Neural cell (in vitro differentiated cells): Measurements from ENCODE around the gene ISG20. TPM values are rescaled to one million over a fixed set of nuclear protein-coding genes. Genes with fewer than 3 reads are reported as not detected.

ENCODE experiments used
- H2AFZ ChIP-seq: fragments of 200-600, 300-800 bp; sonication (generic), shearing (Covaris generic); 2 replicates; pipeline ENCODE4 v1.6.0; 2014; ENCODE audit warnings: low read depth, mild to moderate bottlenecking, antibody characterized with exemption, low read length, moderate library complexity
- H3F3A ChIP-seq: fragments of 200-600 bp; shearing (Covaris generic); 2 replicates; pipeline ENCODE4 v1.6.1; 2016; ENCODE audit warnings: mild to moderate bottlenecking, moderate library complexity, mixed read lengths, antibody characterized with exemption, low read length; ENCODE audit not compliant: insufficient read depth, poor library complexity, severe bottlenecking
- H3K27ac ChIP-seq: fragments of 200-600, 300-800 bp; sonication (generic), shearing (Covaris generic); 2 replicates; pipeline ENCODE4 v1.5.1; 2014; ENCODE audit warnings: mild to moderate bottlenecking, low read length, moderate library complexity
- H3K27me3 ChIP-seq: fragments of 300-800, 200-600 bp; sonication (generic), shearing (Covaris generic); 2 replicates; pipeline ENCODE4 v1.6.0; 2014; ENCODE audit warnings: mild to moderate bottlenecking, low read depth, low read length, moderate library complexity; ENCODE audit not compliant: insufficient read depth
- H3K36me3 ChIP-seq: fragments of 300-800, 200-600 bp; sonication (generic), shearing (Covaris generic); 2 replicates; pipeline ENCODE4 v1.5.1; 2014; ENCODE audit warnings: mild to moderate bottlenecking, antibody characterized with exemption, low read length, moderate library complexity; ENCODE audit not compliant: insufficient read depth
- H3K4me2 ChIP-seq: fragments of 300-800, 200-600 bp; sonication (generic), shearing (Covaris generic); 2 replicates; pipeline ENCODE4 v1.6.0; 2014; ENCODE audit warnings: mild to moderate bottlenecking, low read length
- H3K4me3 ChIP-seq: fragments of 300-800, 200-600 bp; sonication (generic), shearing (Covaris generic); 2 replicates; pipeline ENCODE4 v1.5.1; 2014; ENCODE audit warnings: mild to moderate bottlenecking, low read length, moderate library complexity
- H3K79me2 ChIP-seq: fragments of 200-600 bp; shearing (Covaris generic); replicated peaks from 2 replicates; pipeline ENCODE4 v1.6.0; 2014; ENCODE audit warnings: mild to moderate bottlenecking, low read length, moderate library complexity; ENCODE audit not compliant: insufficient read depth
- H3K9ac ChIP-seq: fragments of 300-800, 200-600 bp; sonication (generic), shearing (Covaris generic); 2 replicates; pipeline ENCODE4 v1.6.1; 2016; ENCODE audit warnings: mild to moderate bottlenecking, low read length, mixed read lengths
- H3K9me2 ChIP-seq: fragments of 200-600 bp; shearing (Covaris generic); 2 replicates; pipeline ENCODE4 v1.6.1; 2016; ENCODE audit warnings: mild to moderate bottlenecking, low read length, mixed read lengths; ENCODE audit not compliant: insufficient read depth
- H3K9me3 ChIP-seq: fragments of 200-600, 300-800 bp; sonication (generic), shearing (Covaris generic); 2 replicates; pipeline ENCODE4 v1.6.1; 2016; ENCODE audit warnings: mild to moderate bottlenecking, mixed run types, low read length, moderate library complexity, mixed read lengths
- H4K20me1 ChIP-seq: fragments of 200-600 bp; shearing (Covaris generic); 2 replicates; pipeline ENCODE4 v1.6.1; 2016; ENCODE audit warnings: mild to moderate bottlenecking, mixed run types; ENCODE audit not compliant: insufficient read depth
- EP300 ChIP-seq: fragments of 450-650 bp; conservative IDR thresholded peaks from 2 replicates; pipeline ENCODE4 v1.6.1; 2014; ENCODE audit warnings: antibody characterized with exemption, mild to moderate bottlenecking, moderate library complexity; ENCODE audit not compliant: poor library complexity, severe bottlenecking
- EZH2 ChIP-seq: fragments of 200-600, 300-800 bp; shearing (Covaris generic), sonication (generic); IDR thresholded peaks from 2 replicates; pipeline ENCODE4 v1.6.1; 2014; ENCODE audit warnings: antibody characterized with exemption, low read length, borderline replicate concordance, mild to moderate bottlenecking; ENCODE audit not compliant: insufficient read depth, poor library complexity, severe bottlenecking
- MXI1 ChIP-seq: fragments of 450-650 bp; conservative IDR thresholded peaks from 2 replicates; pipeline ENCODE4 v1.6.1; 2014; ENCODE audit warnings: antibody characterized with exemption, mild to moderate bottlenecking; ENCODE audit not compliant: poor library complexity, severe bottlenecking
- POLR2AphosphoS5 ChIP-seq: IDR thresholded peaks from 2 replicates; pipeline ENCODE4 v1.6.1; 2012
- RAD21 ChIP-seq: fragments of 450-650 bp; conservative IDR thresholded peaks from 2 replicates; pipeline ENCODE4 v1.6.1; 2014; ENCODE audit warnings: antibody characterized with exemption, mild to moderate bottlenecking, moderate library complexity
- SMC3 ChIP-seq: fragments of 450-650 bp; conservative IDR thresholded peaks from 2 replicates; pipeline ENCODE4 v1.6.1; 2014; ENCODE audit warnings: antibody characterized with exemption, mild to moderate bottlenecking, moderate library complexity; ENCODE audit not compliant: poor library complexity
- TAF1 ChIP-seq: IDR thresholded peaks from 2 replicates; pipeline ENCODE4 v1.6.1; 2012; ENCODE audit warnings: low read depth
- polyA plus RNA-seq: library from polyadenylated mRNA; depleted of rRNA; stranded (reverse); fragments of >200 nt; gene quantifications from 2 replicates; pipeline ENCODE4 v1.2.3, GENCODE V29; 2014
- TF ChIP-seq, protein P1 (sequence below): IDR thresholded peaks from 2 replicates; pipeline ENCODE4 v1.6.1; 2012; ENCODE audit warnings: borderline replicate concordance
- TF ChIP-seq, protein P2 (sequence below): fragments of 450-650 bp; IDR thresholded peaks from 2 replicates; pipeline ENCODE4 v1.5.1; 2014; ENCODE audit warnings: antibody characterized with exemption, mild to moderate bottlenecking, moderate library complexity; ENCODE audit not compliant: poor library complexity, severe bottlenecking

ISG20 gene
- polyA plus RNA-seq, 1 donor from 2014 or later = 0.88 TPM

DNA sequence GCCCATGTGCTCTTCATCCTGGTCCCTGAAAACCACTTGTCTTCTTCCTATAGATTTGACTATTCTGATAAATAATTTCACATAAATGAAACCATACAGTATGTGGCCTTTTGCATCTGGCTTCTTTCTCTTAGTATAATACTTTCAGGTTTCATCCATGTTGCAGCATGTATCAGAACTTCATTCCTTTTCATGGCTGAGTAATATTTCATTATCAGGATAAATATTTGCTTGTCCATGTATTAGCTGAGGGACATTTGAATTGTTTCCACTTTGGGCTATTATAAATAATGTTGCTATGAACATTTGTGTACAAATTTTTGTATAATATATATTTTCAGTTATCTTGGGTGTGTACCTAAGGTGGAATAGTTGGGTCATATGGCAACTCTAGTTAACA is 47.4 kb upstream of the ISG20 start:
- no peaks in the 10 kb centered on the region for H3K79me2 ChIP-seq

GRCh38 chr15:88603885-88604284 is 34.9 kb upstream of the ISG20 start:
- no peaks in the 10 kb centered on the region for H4K20me1 ChIP-seq
- H3K4me2 ChIP-seq = peak overlapping the region; percentile 73
- H2AFZ ChIP-seq = peak overlapping the region; percentile 73
- TF ChIP-seq SMC3 (peak; percentile 20), RAD21 (no peak), MXI1 (no peak)
- TF ChIP-seq, protein P1, sequence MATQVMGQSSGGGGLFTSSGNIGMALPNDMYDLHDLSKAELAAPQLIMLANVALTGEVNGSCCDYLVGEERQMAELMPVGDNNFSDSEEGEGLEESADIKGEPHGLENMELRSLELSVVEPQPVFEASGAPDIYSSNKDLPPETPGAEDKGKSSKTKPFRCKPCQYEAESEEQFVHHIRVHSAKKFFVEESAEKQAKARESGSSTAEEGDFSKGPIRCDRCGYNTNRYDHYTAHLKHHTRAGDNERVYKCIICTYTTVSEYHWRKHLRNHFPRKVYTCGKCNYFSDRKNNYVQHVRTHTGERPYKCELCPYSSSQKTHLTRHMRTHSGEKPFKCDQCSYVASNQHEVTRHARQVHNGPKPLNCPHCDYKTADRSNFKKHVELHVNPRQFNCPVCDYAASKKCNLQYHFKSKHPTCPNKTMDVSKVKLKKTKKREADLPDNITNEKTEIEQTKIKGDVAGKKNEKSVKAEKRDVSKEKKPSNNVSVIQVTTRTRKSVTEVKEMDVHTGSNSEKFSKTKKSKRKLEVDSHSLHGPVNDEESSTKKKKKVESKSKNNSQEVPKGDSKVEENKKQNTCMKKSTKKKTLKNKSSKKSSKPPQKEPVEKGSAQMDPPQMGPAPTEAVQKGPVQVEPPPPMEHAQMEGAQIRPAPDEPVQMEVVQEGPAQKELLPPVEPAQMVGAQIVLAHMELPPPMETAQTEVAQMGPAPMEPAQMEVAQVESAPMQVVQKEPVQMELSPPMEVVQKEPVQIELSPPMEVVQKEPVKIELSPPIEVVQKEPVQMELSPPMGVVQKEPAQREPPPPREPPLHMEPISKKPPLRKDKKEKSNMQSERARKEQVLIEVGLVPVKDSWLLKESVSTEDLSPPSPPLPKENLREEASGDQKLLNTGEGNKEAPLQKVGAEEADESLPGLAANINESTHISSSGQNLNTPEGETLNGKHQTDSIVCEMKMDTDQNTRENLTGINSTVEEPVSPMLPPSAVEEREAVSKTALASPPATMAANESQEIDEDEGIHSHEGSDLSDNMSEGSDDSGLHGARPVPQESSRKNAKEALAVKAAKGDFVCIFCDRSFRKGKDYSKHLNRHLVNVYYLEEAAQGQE = peak; percentile 2
- TF ChIP-seq, protein P2, sequence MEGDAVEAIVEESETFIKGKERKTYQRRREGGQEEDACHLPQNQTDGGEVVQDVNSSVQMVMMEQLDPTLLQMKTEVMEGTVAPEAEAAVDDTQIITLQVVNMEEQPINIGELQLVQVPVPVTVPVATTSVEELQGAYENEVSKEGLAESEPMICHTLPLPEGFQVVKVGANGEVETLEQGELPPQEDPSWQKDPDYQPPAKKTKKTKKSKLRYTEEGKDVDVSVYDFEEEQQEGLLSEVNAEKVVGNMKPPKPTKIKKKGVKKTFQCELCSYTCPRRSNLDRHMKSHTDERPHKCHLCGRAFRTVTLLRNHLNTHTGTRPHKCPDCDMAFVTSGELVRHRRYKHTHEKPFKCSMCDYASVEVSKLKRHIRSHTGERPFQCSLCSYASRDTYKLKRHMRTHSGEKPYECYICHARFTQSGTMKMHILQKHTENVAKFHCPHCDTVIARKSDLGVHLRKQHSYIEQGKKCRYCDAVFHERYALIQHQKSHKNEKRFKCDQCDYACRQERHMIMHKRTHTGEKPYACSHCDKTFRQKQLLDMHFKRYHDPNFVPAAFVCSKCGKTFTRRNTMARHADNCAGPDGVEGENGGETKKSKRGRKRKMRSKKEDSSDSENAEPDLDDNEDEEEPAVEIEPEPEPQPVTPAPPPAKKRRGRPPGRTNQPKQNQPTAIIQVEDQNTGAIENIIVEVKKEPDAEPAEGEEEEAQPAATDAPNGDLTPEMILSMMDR = peak; percentile 55
- H3K9me2 ChIP-seq = no peaks in the 10 kb centered on the region
- no peaks in the 10 kb centered on the region for H3K36me3 ChIP-seq
- no peaks in the 10 kb centered on the region for H3F3A ChIP-seq
- no peaks in the 10 kb centered on the region for H3K9me3 ChIP-seq
- H3K27ac ChIP-seq = peak overlapping the region; percentile 82
- peaks cover 28% of the 10 kb centered on the region for H3K79me2 ChIP-seq
- H3K9ac ChIP-seq = peak overlapping the region; percentile 93
- peaks cover 4% of the 10 kb centered on the region for H3K27me3 ChIP-seq
- H3K4me3 ChIP-seq = peak overlapping the region; percentile 93

More for the DNA sequence above, 47.4 kb upstream of the ISG20 start:
- Histone ChIP-seq H3K9me2 (no peaks in the 10 kb centered on the region), H3K36me3 (no peaks in the 10 kb centered on the region), H3K4me2 (no peak overlapping the region), H3K9me3 (no peaks in the 10 kb centered on the region), H3K27me3 (no peaks in the 10 kb centered on the region), H2AFZ (no peak overlapping the region), H3K9ac (no peak overlapping the region), H3K27ac (no peak overlapping the region), H4K20me1 (no peaks in the 10 kb centered on the region), H3F3A (no peaks in the 10 kb centered on the region), H3K4me3 (no peak overlapping the region)
- TF ChIP-seq TAF1 = no peak
- TF ChIP-seq EP300 = no peak
- TF ChIP-seq, protein P2 = no peak
- TF ChIP-seq, protein P1 = no peak
- no peak for TF ChIP-seq MXI1
- no peak for TF ChIP-seq POLR2AphosphoS5
- TF ChIP-seq EZH2 = no peak
- TF ChIP-seq SMC3 = no peak
- TF ChIP-seq RAD21 = no peak
